Jurkat, Clone E6-1 (cell line): ENCODE data around the gene BSN.

ENCODE experiments used
- DNase-seq: peaks from one replicate; pipeline ENCODE4 v3.0.0-alpha.2; 2011; ENCODE audit warnings: low read depth, low spot score
- H3K4me3 ChIP-seq: 2 replicates; pipeline ENCODE4 v1.5.1; 2011; ENCODE audit warnings: mild to moderate bottlenecking, low read length, control low read depth, moderate library complexity

Gene BSN

GRCh38 chr3:49623071-49623470, 68.8 kb downstream of the BSN start:
- DNase-seq = no peak
- no peak overlapping the region for H3K4me3 ChIP-seq

- DNase-seq = no peak
- H3K4me3 ChIP-seq = no peak overlapping the region
Observed at GRCh38 chr3:49625071-49625470, 70.8 kb downstream of the BSN start.

GRCh38 chr3:49626101-49626581, 71.9 kb downstream of the BSN start:
- DNase-seq = no peak
- H3K4me3 ChIP-seq = no peak overlapping the region

- no peak overlapping the region for H3K4me3 ChIP-seq
- DNase-seq = no peak
Observed at GRCh38 chr3:49626796-49627195, 72.5 kb downstream of the BSN start.

- DNase-seq = no peak
- H3K4me3 ChIP-seq = no peak overlapping the region
Observed at GRCh38 chr3:49627634-49628033, 73.4 kb downstream of the BSN start.

GRCh38 chr3:49628249-49628648, 74.0 kb downstream of the BSN start:
- H3K4me3 ChIP-seq = no peak overlapping the region
- DNase-seq = no peak

GRCh38 chr3:49629451-49629850, 75.2 kb downstream of the BSN start:
- no peak overlapping the region for H3K4me3 ChIP-seq
- no peak for DNase-seq

GRCh38 chr3:49629866-49630265, 75.6 kb downstream of the BSN start:
- DNase-seq = no peak
- H3K4me3 ChIP-seq = no peak overlapping the region

- H3K4me3 ChIP-seq = no peak overlapping the region
- no peak for DNase-seq
Observed at GRCh38 chr3:49630784-49631183, 76.5 kb downstream of the BSN start.

GRCh38 chr3:49634736-49635135, 80.5 kb downstream of the BSN start:
- H3K4me3 ChIP-seq = no peak overlapping the region
- no peak for DNase-seq

- H3K4me3 ChIP-seq = no peak overlapping the region
- no peak for DNase-seq
Observed at GRCh38 chr3:49636883-49637609, 82.8 kb downstream of the BSN start.

GRCh38 chr3:49638445-49638844, 84.2 kb downstream of the BSN start:
- no peak for DNase-seq
- H3K4me3 ChIP-seq = no peak overlapping the region

- DNase-seq = no peak
Observed at GRCh38 chr3:49639551-49639950, 85.3 kb downstream of the BSN start.

GRCh38 chr3:49641292-49641691, 87.0 kb downstream of the BSN start:
- DNase-seq = no peak
- H3K4me3 ChIP-seq = no peak overlapping the region

More at GRCh38 chr3:49639551-49639950, 85.3 kb downstream of the BSN start:
- no peak overlapping the region for H3K4me3 ChIP-seq

- DNase-seq = no peak
Observed at GRCh38 chr3:49641921-49642707, 87.8 kb downstream of the BSN start.

GRCh38 chr3:49642708-49643145, 88.5 kb downstream of the BSN start:
- DNase-seq = no peak
- no peak overlapping the region for H3K4me3 ChIP-seq

More at GRCh38 chr3:49641921-49642707, 87.8 kb downstream of the BSN start:
- H3K4me3 ChIP-seq = no peak overlapping the region

- no peak overlapping the region for H3K4me3 ChIP-seq
Observed at GRCh38 chr3:49644684-49645083, 90.4 kb downstream of the BSN start.

GRCh38 chr3:49646236-49646635, 92.0 kb downstream of the BSN start:
- no peak for DNase-seq
- no peak overlapping the region for H3K4me3 ChIP-seq

More at GRCh38 chr3:49644684-49645083, 90.4 kb downstream of the BSN start:
- no peak for DNase-seq

- no peak overlapping the region for H3K4me3 ChIP-seq
- DNase-seq = no peak
Observed at GRCh38 chr3:49647741-49648140, 93.5 kb downstream of the BSN start.

- no peak for DNase-seq
Observed at GRCh38 chr3:49648354-49649019, 94.2 kb downstream of the BSN start.

More at GRCh38 chr3:49648354-49649019, 94.2 kb downstream of the BSN start:
- no peak overlapping the region for H3K4me3 ChIP-seq
